Endothelial cell (in vitro differentiated cells): Measurements from ENCODE around the gene CADM4. TPM values are rescaled to one million over a fixed set of nuclear protein-coding genes. Genes with fewer than 3 reads are reported as not detected.

Experiments used
- DNase-seq: peaks from one replicate; pipeline ENCODE4 v3.0.0; 2021; ENCODE audit warnings: low spot score
- H3K27ac Mint-ChIP-seq: one replicate; pipeline ENCODE4 v1.8.0; 2021; ENCODE audit warnings: mixed read lengths, inconsistent platforms; ENCODE audit not compliant: unreplicated experiment
- H3K27me3 Mint-ChIP-seq: one replicate; pipeline ENCODE4 v1.8.0; 2021; ENCODE audit warnings: mild to moderate bottlenecking, moderate library complexity, mixed read lengths, inconsistent platforms; ENCODE audit not compliant: unreplicated experiment
- H3K36me3 Mint-ChIP-seq: one replicate; pipeline ENCODE4 v1.8.0; 2021; ENCODE audit warnings: mild to moderate bottlenecking, low read depth, mixed read lengths, inconsistent platforms; ENCODE audit not compliant: unreplicated experiment
- H3K4me1 Mint-ChIP-seq: one replicate; pipeline ENCODE4 v1.8.0; 2021; ENCODE audit warnings: mild to moderate bottlenecking, mixed read lengths, inconsistent platforms; ENCODE audit not compliant: unreplicated experiment
- H3K4me3 Mint-ChIP-seq: one replicate; pipeline ENCODE4 v1.8.0; 2021; ENCODE audit warnings: mild to moderate bottlenecking, mixed read lengths, inconsistent platforms; ENCODE audit not compliant: unreplicated experiment
- H3K9me3 Mint-ChIP-seq: one replicate; pipeline ENCODE4 v1.8.0; 2021; ENCODE audit warnings: mixed read lengths, inconsistent platforms; ENCODE audit not compliant: unreplicated experiment
- long read RNA-seq: library from polyadenylated mRNA; unstranded; transcript quantifications from one replicate; pipeline ENCODE4 v2.0.0, GENCODE V29; 2020; ENCODE audit not compliant: unreplicated experiment
- total RNA-seq: library from RNA; stranded (reverse); fragmentation: NEBNext Ultra II Directional; extraction: Animal tissue kit (Norgen Biotek cat#: 25700); gene quantifications from one replicate; pipeline ENCODE4 v1.2.1, GENCODE V29; 2021; ENCODE audit not compliant: unreplicated experiment
- TF ChIP-seq, protein P1 (sequence below): fragments of 200-600 bp; sonication (generic); IDR thresholded peaks from one replicate; pipeline ENCODE4 v1.5.0; 2021; ENCODE audit warnings: antibody characterized with exemption; ENCODE audit not compliant: unreplicated experiment

Gene CADM4, protein sequence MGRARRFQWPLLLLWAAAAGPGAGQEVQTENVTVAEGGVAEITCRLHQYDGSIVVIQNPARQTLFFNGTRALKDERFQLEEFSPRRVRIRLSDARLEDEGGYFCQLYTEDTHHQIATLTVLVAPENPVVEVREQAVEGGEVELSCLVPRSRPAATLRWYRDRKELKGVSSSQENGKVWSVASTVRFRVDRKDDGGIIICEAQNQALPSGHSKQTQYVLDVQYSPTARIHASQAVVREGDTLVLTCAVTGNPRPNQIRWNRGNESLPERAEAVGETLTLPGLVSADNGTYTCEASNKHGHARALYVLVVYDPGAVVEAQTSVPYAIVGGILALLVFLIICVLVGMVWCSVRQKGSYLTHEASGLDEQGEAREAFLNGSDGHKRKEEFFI
- 21.1 TPM for total RNA-seq
- long read RNA-seq, partial matches to known transcripts, result 0 of 1 reads
- long read RNA-seq, other reads (novel, unspliced or antisense), result 1 of 1 reads

DNA sequence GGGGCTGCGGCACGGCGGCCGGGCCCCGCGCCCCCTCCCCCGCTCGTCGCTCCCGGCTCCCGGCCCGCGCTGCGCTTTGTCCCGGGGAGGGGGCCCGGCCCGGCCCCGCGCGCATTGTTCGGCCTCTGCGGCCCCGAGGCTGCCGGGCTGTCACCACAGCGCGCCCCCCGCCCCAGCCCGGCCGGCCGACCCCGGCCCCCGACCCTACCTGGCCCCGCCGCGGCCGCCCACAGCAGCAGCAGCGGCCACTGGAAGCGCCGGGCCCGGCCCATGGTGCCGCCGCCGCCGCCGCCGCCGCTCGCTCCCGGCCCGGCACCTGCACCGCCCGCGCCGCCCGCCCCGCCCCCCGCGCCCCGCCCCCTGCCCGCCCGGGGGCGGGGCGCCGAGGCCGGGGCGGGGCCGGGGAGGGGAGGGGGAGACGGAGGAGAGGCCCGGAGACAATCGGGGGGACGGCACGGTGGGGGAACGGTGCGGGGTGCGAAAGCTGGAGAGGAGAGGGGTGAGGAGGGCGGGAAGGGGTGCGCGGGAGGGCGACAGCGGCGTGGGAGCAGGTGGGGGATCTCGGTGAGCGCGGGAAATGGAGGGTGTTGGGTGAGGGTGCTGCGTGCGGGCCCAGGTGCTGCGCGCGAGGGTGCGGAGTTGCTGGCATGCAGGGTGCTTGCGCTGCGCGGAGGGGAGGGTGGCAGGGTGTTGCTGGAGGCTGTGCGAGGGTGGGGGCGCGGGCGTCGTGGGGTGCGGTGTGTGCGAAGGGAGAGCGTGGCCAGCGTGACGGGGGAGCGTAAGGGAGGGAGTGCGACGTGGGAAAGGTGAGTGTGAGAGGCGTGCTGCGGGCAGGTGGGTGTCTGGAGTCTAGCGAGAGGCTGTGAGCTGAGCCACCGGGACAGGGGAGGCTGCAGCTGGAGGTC is at the start of gene CADM4:
Gene CADM4, minus strand, starts transcription at position 332 of the 905 bp plus-strand sequence. Its CDS starts 60 bp downstream, at position 272.
- peaks cover 25% of the 10 kb centered on the region for H3K27me3 Mint-ChIP-seq
- peak within 1 kb of the TSS; percentile 96 for H3K4me3 Mint-ChIP-seq
- TF ChIP-seq, protein P1, sequence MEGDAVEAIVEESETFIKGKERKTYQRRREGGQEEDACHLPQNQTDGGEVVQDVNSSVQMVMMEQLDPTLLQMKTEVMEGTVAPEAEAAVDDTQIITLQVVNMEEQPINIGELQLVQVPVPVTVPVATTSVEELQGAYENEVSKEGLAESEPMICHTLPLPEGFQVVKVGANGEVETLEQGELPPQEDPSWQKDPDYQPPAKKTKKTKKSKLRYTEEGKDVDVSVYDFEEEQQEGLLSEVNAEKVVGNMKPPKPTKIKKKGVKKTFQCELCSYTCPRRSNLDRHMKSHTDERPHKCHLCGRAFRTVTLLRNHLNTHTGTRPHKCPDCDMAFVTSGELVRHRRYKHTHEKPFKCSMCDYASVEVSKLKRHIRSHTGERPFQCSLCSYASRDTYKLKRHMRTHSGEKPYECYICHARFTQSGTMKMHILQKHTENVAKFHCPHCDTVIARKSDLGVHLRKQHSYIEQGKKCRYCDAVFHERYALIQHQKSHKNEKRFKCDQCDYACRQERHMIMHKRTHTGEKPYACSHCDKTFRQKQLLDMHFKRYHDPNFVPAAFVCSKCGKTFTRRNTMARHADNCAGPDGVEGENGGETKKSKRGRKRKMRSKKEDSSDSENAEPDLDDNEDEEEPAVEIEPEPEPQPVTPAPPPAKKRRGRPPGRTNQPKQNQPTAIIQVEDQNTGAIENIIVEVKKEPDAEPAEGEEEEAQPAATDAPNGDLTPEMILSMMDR, result no peak
- peak; percentile 55 for DNase-seq
- H3K36me3 Mint-ChIP-seq, result peaks cover 16% of the 10 kb centered on the region
- H3K27ac Mint-ChIP-seq, result peak within 1 kb of the TSS; percentile 36
- peaks cover 17% of the 10 kb centered on the region for H3K4me1 Mint-ChIP-seq
- H3K9me3 Mint-ChIP-seq, result no peaks in the 10 kb centered on the region

DNA sequence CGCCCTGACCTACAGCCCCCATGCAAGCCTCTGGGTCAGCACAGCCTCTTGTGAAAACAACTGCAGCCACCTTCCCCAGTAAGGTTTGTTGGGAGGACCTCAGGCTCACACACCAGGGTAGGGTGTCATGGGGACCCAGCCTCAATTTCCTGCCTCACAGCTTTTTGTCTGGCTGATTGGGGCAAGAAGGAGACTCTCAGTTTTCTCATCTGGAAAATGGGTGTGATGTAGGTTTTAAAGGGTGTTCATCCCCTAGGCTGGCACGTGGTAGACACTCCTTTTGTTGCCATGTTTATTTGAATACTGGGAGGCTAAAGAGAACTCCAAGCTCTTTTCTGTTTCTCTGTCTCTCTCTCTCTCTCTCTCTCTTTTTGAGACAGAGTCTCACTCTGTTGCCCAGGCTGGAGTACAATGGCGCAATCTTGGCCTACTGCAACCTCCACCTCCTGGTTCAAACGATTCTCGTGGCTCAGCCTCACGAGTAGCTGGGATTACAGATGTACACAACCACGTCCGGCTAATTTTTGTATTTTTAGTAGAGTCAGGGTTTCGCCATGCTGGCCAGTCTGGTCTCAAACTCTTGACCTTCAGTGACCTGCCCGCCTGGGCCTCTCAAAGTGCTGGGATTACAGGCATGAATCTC is 48.5 kb upstream of the CADM4 start:
- Mint-ChIP-seq H3K27me3 (peaks cover 5% of the 10 kb centered on the region), H3K36me3 (no peaks in the 10 kb centered on the region), H3K4me3 (no peak overlapping the region), H3K9me3 (peaks cover 7% of the 10 kb centered on the region), H3K27ac (no peak overlapping the region), H3K4me1 (no peaks in the 10 kb centered on the region)
- DNase-seq, result no peak
- TF ChIP-seq, protein P1, result no peak

DNA sequence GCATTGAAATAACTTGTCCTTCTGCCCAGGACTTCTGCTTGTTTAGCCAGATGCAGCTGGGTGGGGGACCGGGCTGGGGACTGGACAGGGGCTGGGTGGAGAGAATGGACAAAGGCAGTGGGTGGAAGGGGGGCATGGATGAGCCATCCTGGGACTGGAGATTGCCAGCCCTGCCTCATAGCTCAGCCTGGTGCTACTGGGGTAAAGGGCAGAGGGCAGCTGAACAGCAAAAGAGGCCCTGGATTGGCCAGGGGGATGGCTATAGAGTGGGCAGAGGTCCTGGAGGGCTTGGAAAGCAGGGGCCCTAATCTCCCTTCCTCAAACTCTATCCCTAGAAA is 48.0 kb upstream of the CADM4 start:
- H3K9me3 Mint-ChIP-seq, result peaks cover 7% of the 10 kb centered on the region
- H3K27me3 Mint-ChIP-seq, result peaks cover 6% of the 10 kb centered on the region
- no peaks in the 10 kb centered on the region for H3K4me1 Mint-ChIP-seq
- no peak for DNase-seq
- TF ChIP-seq, protein P1, result no peak
- H3K4me3 Mint-ChIP-seq, result no peak overlapping the region
- no peak overlapping the region for H3K27ac Mint-ChIP-seq
- H3K36me3 Mint-ChIP-seq, result no peaks in the 10 kb centered on the region

DNA sequence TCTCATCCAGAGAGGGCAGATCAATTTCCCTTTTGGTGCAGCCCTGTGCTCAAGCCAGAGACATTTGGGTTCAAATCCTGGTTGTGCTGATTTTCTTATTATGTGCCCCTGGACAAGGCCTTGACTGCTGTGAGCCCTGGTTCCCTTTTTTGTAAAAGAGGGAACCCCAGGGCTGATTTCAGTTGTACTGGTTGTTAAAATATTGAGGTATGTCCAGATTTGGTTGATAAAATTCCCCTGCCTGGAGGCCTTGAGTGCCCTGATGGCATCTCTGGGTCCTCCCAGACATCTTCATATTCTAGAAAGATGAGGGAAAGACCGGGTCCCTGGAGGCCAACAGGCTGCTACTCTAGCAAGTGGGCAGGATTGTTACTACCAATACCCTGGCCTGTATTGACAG is 44.7 kb upstream of the CADM4 start:
- no peaks in the 10 kb centered on the region for H3K36me3 Mint-ChIP-seq
- TF ChIP-seq, protein P1, result no peak
- H3K27ac Mint-ChIP-seq, result no peak overlapping the region
- H3K9me3 Mint-ChIP-seq, result no peaks in the 10 kb centered on the region
- H3K4me1 Mint-ChIP-seq, result no peaks in the 10 kb centered on the region
- H3K27me3 Mint-ChIP-seq, result peaks cover 5% of the 10 kb centered on the region
- DNase-seq, result no peak
- no peak overlapping the region for H3K4me3 Mint-ChIP-seq
